ENCODE data around the gene PPARA. TPM values are rescaled to one million over a fixed set of nuclear protein-coding genes. Genes with fewer than 3 reads are reported as not detected.

PPARA gene
- total RNA-seq, 4 donors from 2014 or later: 18.9 to 43.5 (median 27.2) TPM

DNA sequence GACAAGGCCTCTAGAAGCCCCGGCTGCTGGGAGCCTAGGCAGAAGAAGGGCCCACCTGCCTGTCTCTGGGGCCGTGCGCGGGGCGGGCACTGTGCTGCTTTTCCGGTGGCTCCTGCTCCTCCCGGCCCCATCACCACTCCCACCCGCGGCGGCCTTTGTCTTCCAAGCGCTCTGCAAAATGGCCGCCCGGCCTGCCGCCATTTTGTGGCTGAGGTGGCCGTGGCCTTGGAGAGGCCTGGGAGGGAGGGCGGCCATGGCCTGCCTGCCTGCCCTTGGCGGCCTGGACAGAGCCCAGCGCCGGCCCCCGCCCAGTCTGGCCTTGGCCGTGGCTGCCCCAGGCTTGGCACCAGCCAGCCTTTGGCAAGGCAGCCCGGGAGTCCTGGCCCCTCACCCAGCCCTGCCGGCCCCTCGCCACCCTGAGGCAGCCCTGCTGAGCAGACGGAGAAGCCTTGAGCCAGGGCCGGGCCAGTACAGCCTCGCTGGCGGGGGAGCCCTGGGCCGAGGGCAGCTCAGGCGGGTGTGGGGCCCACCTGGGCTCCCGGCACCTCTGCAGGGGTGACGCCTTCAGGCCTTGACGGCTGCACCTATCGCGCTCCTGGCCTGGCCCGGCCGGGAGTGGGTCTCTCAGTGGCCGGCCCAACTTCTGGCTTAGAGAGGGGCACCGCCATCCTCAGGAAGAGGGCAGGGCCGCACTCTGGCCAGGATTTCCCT, 46.0 kb upstream of the PPARA start:
- no peaks in the 10 kb centered on the region for H3K9me3 ChIP-seq
- 58% methylated on average over 26 of the region's 40 CpGs; no CpG with 5 or more reads in 1 of the 2 donors for WGBS, 2 donors
- no peak for DNase-seq (ENCODE audit: low spot score in 2 of 2)
- TF ChIP-seq EP300 (IDR thresholded peaks at IDR 0.05) (peak in 1 of 2 donors; percentile 42), POLR2A (IDR thresholded peaks at IDR 0.05) (no peak)
- TF ChIP-seq, protein P1, sequence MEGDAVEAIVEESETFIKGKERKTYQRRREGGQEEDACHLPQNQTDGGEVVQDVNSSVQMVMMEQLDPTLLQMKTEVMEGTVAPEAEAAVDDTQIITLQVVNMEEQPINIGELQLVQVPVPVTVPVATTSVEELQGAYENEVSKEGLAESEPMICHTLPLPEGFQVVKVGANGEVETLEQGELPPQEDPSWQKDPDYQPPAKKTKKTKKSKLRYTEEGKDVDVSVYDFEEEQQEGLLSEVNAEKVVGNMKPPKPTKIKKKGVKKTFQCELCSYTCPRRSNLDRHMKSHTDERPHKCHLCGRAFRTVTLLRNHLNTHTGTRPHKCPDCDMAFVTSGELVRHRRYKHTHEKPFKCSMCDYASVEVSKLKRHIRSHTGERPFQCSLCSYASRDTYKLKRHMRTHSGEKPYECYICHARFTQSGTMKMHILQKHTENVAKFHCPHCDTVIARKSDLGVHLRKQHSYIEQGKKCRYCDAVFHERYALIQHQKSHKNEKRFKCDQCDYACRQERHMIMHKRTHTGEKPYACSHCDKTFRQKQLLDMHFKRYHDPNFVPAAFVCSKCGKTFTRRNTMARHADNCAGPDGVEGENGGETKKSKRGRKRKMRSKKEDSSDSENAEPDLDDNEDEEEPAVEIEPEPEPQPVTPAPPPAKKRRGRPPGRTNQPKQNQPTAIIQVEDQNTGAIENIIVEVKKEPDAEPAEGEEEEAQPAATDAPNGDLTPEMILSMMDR (IDR thresholded peaks at IDR 0.05): no peak
- H3K36me3 ChIP-seq: peaks cover 0 to 70% (median 4%) of the 10 kb centered on the region in 3 donors
- H3K4me1 ChIP-seq: peaks cover 0 to 100% (median 87%) of the 10 kb centered on the region in 4 donors
- peak overlapping the region; percentile 66 to 88 (median 84) for H3K27ac ChIP-seq
- no peaks in the 10 kb centered on the region for H3K27me3 ChIP-seq
- no peak overlapping the region for H3K4me3 ChIP-seq

DNA sequence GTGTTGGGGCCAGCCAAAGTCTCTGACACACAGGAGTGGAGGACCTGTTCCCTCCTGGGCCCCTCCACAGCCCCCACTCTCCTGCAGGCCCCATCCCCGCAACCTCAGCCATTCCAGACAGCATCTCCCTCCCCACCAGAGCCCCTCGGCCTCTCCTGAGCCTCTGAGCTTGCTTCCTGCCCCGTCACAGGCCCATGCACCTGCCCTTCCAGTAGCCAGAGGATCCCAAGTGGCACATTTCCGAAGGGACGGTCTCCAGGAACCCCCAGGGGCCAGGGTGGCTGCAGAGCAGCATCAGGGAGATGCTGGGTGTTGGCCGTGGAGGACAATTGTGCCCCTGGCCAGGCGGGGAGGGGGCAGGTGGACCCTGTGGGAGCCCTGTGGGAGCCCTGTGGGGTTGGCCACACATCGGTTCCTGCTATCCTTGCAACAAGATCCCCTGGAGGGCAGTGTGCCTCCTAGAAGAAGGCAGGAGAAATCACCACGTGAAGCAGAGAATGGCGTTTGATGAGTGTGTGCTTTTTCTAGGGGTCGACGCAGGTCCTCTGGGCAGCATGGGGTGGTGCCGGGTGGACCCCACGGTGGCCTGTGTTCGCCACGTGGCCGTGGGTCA, 45.3 kb upstream of the PPARA start:
- Histone ChIP-seq H3K27ac (peak overlapping the region; percentile 66 to 88 (median 84)), H3K27me3 (no peaks in the 10 kb centered on the region), H3K4me3 (no peak overlapping the region), H3K9me3 (no peaks in the 10 kb centered on the region), H3K4me1 (peaks cover 0 to 100% (median 90%) of the 10 kb centered on the region in 4 donors), H3K36me3 (peaks cover 4 to 70% (median 7%) of the 10 kb centered on the region in 3 donors)
- 48 to 50% methylated on average over 14 to 17 of the region's 17 CpGs for WGBS, 2 donors
- TF ChIP-seq, protein P1 (IDR thresholded peaks at IDR 0.05): no peak
- peak in 1 of 2 donors; percentile 3 for TF ChIP-seq EP300 (IDR thresholded peaks at IDR 0.05)
- no peak for TF ChIP-seq POLR2A (IDR thresholded peaks at IDR 0.05)
- no peak for DNase-seq (ENCODE audit: low spot score in 2 of 2)

DNA sequence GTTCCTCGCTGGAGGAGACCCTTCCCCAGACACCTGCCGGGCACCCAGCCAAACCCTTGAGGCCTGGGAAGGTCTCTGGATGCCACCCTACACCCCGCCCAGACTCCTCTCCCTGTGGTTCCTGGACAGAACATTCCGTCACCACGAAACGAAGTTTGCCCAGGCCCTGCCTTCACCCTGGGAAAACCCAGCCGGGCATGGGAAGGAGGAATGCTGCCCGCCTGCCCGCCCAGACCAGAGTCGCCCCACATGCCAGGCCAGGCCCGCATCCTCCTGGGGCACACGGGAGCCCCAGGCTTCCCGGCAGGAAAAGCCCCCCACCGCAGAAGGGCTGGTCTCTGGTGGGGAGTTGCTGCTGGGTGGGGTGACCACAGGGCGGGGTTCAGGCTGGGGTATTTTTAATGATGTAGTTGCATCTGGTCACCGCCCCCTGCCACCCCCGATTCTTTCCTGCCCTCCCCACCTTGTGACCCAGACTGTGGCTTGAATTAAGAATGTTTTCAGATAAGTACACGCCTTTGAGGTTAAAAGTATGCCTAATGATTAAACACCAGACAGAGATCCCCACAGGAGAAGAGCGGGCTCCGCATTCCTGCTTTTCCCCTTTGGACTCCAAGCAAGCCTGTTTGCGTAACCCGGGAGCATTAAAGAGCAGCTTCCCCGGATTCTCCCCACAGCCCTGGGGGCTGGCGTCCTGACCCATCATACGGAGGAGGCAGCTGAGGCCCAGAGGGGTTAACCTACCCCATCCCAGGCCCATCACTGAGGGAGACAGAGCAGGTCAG, 44.6 kb upstream of the PPARA start:
- 12 to 37% methylated on average over 22 to 25 of the region's 25 CpGs for WGBS, 2 donors
- Histone ChIP-seq H3K4me1 (peaks cover 0 to 100% (median 91%) of the 10 kb centered on the region in 4 donors), H3K27ac (peak overlapping the region; percentile 66 to 88 (median 84)), H3K27me3 (no peaks in the 10 kb centered on the region), H3K36me3 (peaks cover 0 to 70% (median 9%) of the 10 kb centered on the region in 3 donors), H3K9me3 (no peaks in the 10 kb centered on the region), H3K4me3 (peak overlapping the region in 1 of 4 donors; percentile 16)
- no peak for TF ChIP-seq POLR2A (IDR thresholded peaks at IDR 0.05)
- peak in 1 of 2 donors; percentile 44 for TF ChIP-seq EP300 (IDR thresholded peaks at IDR 0.05)
- TF ChIP-seq, protein P1 (IDR thresholded peaks at IDR 0.05): no peak
- DNase-seq (ENCODE audit: low spot score in 2 of 2): peak in 1 of 2 donors; percentile 56

DNA sequence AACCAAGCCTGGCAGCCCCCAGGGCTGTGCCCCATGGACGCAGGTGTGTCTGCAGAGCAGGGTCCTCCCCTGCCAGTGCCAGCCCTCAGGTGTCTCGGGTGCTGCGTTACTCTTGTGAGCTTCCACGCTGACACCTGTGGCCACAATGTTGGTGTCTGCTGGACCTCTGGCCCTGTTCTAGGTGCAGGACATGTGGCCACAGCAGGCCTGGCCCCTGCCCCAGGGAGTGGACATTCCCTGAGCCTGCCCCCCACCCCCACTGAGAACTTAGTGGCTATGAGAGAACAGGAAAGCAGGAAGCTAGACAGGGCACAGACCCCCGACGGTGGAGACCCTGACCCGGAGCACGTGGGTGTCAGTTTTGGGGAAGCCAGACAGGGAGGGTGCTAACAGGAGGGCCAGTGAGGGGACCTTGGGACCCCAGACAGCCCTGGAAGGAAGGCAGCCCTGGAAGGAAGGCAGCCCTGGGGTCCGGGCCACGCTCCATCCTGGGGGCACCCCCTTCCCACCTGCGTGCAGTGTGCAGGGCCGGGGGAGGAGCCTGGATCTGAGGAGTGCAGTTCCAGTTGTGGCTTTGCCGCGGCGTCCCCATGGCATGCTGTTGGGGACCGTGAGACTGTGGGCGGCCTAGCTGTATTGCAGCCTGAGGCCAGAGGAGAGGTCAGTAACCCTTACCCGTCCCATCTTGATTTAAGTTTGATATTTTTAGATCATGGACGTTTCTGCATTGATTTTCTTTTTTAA, 43.9 kb upstream of the PPARA start:
- no peak for DNase-seq (ENCODE audit: low spot score in 2 of 2)
- TF ChIP-seq, protein P1 (IDR thresholded peaks at IDR 0.05): no peak
- no peak for TF ChIP-seq POLR2A (IDR thresholded peaks at IDR 0.05)
- no peak for TF ChIP-seq EP300 (IDR thresholded peaks at IDR 0.05)
- H3K36me3 ChIP-seq: peaks cover 0 to 68% (median 12%) of the 10 kb centered on the region in 3 donors

More for the DNA sequence above, 43.9 kb upstream of the PPARA start:
- H3K27ac ChIP-seq: peak overlapping the region; percentile 66 to 88 (median 84)
- H3K9me3 ChIP-seq: no peaks in the 10 kb centered on the region
- H3K4me1 ChIP-seq: peaks cover 0 to 99% (median 91%) of the 10 kb centered on the region in 4 donors
- H3K27me3 ChIP-seq: no peaks in the 10 kb centered on the region
- WGBS, 2 donors: 23 to 34% methylated on average over 17 to 18 of the region's 19 CpGs
- peak overlapping the region in 1 of 4 donors; percentile 16 for H3K4me3 ChIP-seq
